IMR-90 (cell line): ENCODE data around the gene BIK. TPM values are rescaled to one million over a fixed set of nuclear protein-coding genes. Genes with fewer than 3 reads are reported as not detected.
A peak's percentile ranks its signal among the peaks of the same experiment; 100 is the strongest.

Experiments
- ATAC-seq: fragments of 200-7000 bp; cut with Tn5 transposase; 2 replicates; pipeline ENCODE4 v1.9.1; 2020; ENCODE audit warnings: low read depth, mild to moderate bottlenecking, moderate library complexity
- BruUV-seq: library from RNA; stranded (reverse); fragments of 400-500 nt; replicated peaks from 2 replicates; lab custom pipeline; 2021; lab: Mats Ljungman, UMichigan
- CTCF ChIA-PET: fragments of 300-600 bp; formaldehyde crosslinking; extraction: SDS; loops from one replicate; lab custom pipeline; 2021; ENCODE audit warnings: antibody characterized with exemption; lab: Yijun Ruan, JAX
- POLR2A ChIA-PET: fragments of 300-600 bp; sonication (Branson Sonifier 250); formaldehyde crosslinking; loops from one replicate; lab custom pipeline; 2022; ENCODE audit warnings: antibody characterized with exemption; ENCODE audit not compliant: unreplicated experiment; lab: Charles Lee
- DNase-seq: peaks from one replicate; pipeline ENCODE4 v3.0.0; 2013
- H2AFZ ChIP-seq: replicated peaks from 2 replicates; pipeline ENCODE3; 2013; ENCODE audit warnings: low read length, mild to moderate bottlenecking; ENCODE audit not compliant: poor library complexity
- H2AK5ac ChIP-seq: 2 replicates; pipeline ENCODE4 v1.6.1; 2013; ENCODE audit warnings: low read depth, low read length, inconsistent platforms
- H2AK9ac ChIP-seq: replicated peaks from 2 replicates; pipeline ENCODE3; 2013; ENCODE audit warnings: mild to moderate bottlenecking, low read depth, low read length, moderate library complexity; ENCODE audit not compliant: poor library complexity
- H2BK120ac ChIP-seq: 2 replicates; pipeline ENCODE4 v1.6.1; 2013; ENCODE audit warnings: low read depth, low read length, inconsistent platforms
- H2BK15ac ChIP-seq: 3 replicates; pipeline ENCODE4 v1.6.1; 2013; ENCODE audit warnings: low read depth, low read length, inconsistent platforms
- H2BK20ac ChIP-seq: 2 replicates; pipeline ENCODE4 v1.6.1; 2013; ENCODE audit warnings: low read depth, mild to moderate bottlenecking, inconsistent platforms, low read length, moderate library complexity
- H2BK5ac ChIP-seq: 2 replicates; pipeline ENCODE4 v1.6.1; 2013; ENCODE audit warnings: mild to moderate bottlenecking, low read depth, low read length, inconsistent platforms; ENCODE audit not compliant: poor library complexity, severe bottlenecking
- H3K14ac ChIP-seq: replicated peaks from 2 replicates; pipeline ENCODE4 v1.6.1; 2013; ENCODE audit warnings: low read depth, low read length, inconsistent platforms
- H3K18ac ChIP-seq: 2 replicates; pipeline ENCODE4 v1.6.1; 2013; ENCODE audit warnings: low read depth, low read length, control low read depth
- H3K23ac ChIP-seq: 2 replicates; pipeline ENCODE4 v1.6.1; 2013; ENCODE audit warnings: low read depth, low read length, inconsistent platforms
- H3K27ac ChIP-seq: 2 replicates; pipeline ENCODE4 v1.5.1; 2013; ENCODE audit warnings: mild to moderate bottlenecking, control low read depth, low read length; ENCODE audit not compliant: insufficient read depth
- H3K27me3 ChIP-seq: 2 replicates; pipeline ENCODE4 v1.6.1; 2013; ENCODE audit warnings: low read length; ENCODE audit not compliant: control insufficient read depth, insufficient read depth
- H3K36me3 ChIP-seq: 2 replicates; pipeline ENCODE4 v1.6.1; 2013; ENCODE audit warnings: low read length, mixed read lengths; ENCODE audit not compliant: control insufficient read depth, insufficient read depth
- H3K4ac ChIP-seq: 2 replicates; pipeline ENCODE4 v1.6.1; 2013; ENCODE audit warnings: low read depth, low read length, inconsistent platforms
- H3K4me1 ChIP-seq: 2 replicates; pipeline ENCODE4 v1.6.1; 2013; ENCODE audit warnings: low read length, mixed read lengths; ENCODE audit not compliant: control insufficient read depth, insufficient read depth
- H3K4me2 ChIP-seq: 2 replicates; pipeline ENCODE4 v1.6.1; 2013; ENCODE audit warnings: low read depth, mild to moderate bottlenecking, control low read depth, low read length, moderate library complexity
- H3K4me3 ChIP-seq: 2 replicates; pipeline ENCODE4 v1.5.1; 2013; ENCODE audit warnings: low read depth, mild to moderate bottlenecking, control low read depth, low read length, moderate library complexity; ENCODE audit not compliant: insufficient read depth
- H3K56ac ChIP-seq: 2 replicates; pipeline ENCODE4 v1.6.1; 2013; ENCODE audit warnings: low read length, inconsistent platforms; ENCODE audit not compliant: insufficient read depth; ENCODE audit errors: extremely low read depth
- H3K79me1 ChIP-seq, 2 experiments: 2 replicates each; pipeline ENCODE4 v1.6.1; 2013; ENCODE audit warnings: low read length in 2 of 2, inconsistent platforms in 1 of 2, low read depth in 1 of 2
- H3K9ac ChIP-seq: 2 replicates; pipeline ENCODE4 v1.6.1; 2013; ENCODE audit warnings: low read depth, low read length, control low read depth
- H3K9me1 ChIP-seq: 2 replicates; pipeline ENCODE4 v1.6.1; 2013; ENCODE audit warnings: low read length, inconsistent platforms; ENCODE audit not compliant: insufficient read depth
- H3K9me3 ChIP-seq: 2 replicates; pipeline ENCODE4 v1.6.1; 2013; ENCODE audit warnings: low read length; ENCODE audit not compliant: control insufficient read depth, insufficient read depth
- H4K20me1 ChIP-seq: 2 replicates; pipeline ENCODE4 v1.6.1; 2013; ENCODE audit warnings: low read length, inconsistent platforms; ENCODE audit not compliant: insufficient read depth
- H4K5ac ChIP-seq: 2 replicates; pipeline ENCODE4 v1.6.1; 2013; ENCODE audit warnings: mild to moderate bottlenecking, low read depth, low read length, control low read depth
- H4K8ac ChIP-seq, 2 experiments: 2 replicates each; pipeline ENCODE4 v1.6.1; 2013; ENCODE audit warnings: low read depth in 2 of 2, low read length in 2 of 2, control low read depth in 1 of 2, inconsistent platforms in 1 of 2
- H4K91ac ChIP-seq: 2 replicates; pipeline ENCODE4 v1.6.1; 2013; ENCODE audit warnings: low read depth, low read length, inconsistent platforms; ENCODE audit not compliant: insufficient read depth
- BHLHE40 ChIP-seq: fragments of 150-350 bp; IDR thresholded peaks from 2 replicates; pipeline ENCODE4 v1.6.1; 2016; ENCODE audit warnings: mild to moderate bottlenecking, low read depth, low read length
- MAZ ChIP-seq: IDR thresholded peaks from 2 replicates; pipeline ENCODE4 v1.6.1; 2012; ENCODE audit warnings: low read depth, mild to moderate bottlenecking, low read length, improper control_type of control experiment, moderate library complexity, borderline replicate concordance
- WGBS, 2 experiments: methylation state at CpG; one replicate each; pipeline versions ENCODE4 v1.1.5 to v1.1.7; 2013; ENCODE audit warnings: missing lambda C conversion rate in 2 of 2; ENCODE audit not compliant: insufficient read length in 1 of 2; ENCODE audit errors: extremely low coverage in 2 of 2; 5-methylcytosine and 5-hydroxymethylcytosine counted together
- dilution Hi-C: fragments of 300-500 bp; cut with HindIII; formaldehyde crosslinking; loops from one replicate; pipeline ENCODE4 v1.14.3; 2018; ENCODE audit warnings: low sequenced_read_pairs; ENCODE audit not compliant: unreplicated experiment
- in situ Hi-C: fragments of 300-500 bp; cut with MboI; formaldehyde crosslinking; loops from 3 replicates; pipeline ENCODE4 v1.14.3; 2019; ENCODE audit warnings: low sequenced_read_pairs, inconsistent platforms, mixed read lengths
- intact Hi-C: fragments of 100-400 bp; cut with micrococcal nuclease; formaldehyde crosslinking; loops from 2 replicates; pipeline ENCODE4 v1.10.0; 2022
- polyA plus RNA-seq, 3 experiments: library from polyadenylated mRNA; depleted of rRNA; stranded (reverse); fragments of >200 nt; gene quantifications; 2 replicates each; pipeline ENCODE4 v1.2.3, GENCODE V29; 2012; ENCODE audit warnings: low replicate concordance in 1 of 3
- total RNA-seq: library from RNA; depleted of rRNA; stranded (reverse); fragments of >200 nt; gene quantifications from 2 replicates; pipeline ENCODE4 v1.2.3, GENCODE V29; 2012

The BIK gene
- total and polyA plus RNA-seq, 2 of the 4 experiments (the other 2 are of a cell fraction), result 0.18 TPM; not detected in 1

DNA sequence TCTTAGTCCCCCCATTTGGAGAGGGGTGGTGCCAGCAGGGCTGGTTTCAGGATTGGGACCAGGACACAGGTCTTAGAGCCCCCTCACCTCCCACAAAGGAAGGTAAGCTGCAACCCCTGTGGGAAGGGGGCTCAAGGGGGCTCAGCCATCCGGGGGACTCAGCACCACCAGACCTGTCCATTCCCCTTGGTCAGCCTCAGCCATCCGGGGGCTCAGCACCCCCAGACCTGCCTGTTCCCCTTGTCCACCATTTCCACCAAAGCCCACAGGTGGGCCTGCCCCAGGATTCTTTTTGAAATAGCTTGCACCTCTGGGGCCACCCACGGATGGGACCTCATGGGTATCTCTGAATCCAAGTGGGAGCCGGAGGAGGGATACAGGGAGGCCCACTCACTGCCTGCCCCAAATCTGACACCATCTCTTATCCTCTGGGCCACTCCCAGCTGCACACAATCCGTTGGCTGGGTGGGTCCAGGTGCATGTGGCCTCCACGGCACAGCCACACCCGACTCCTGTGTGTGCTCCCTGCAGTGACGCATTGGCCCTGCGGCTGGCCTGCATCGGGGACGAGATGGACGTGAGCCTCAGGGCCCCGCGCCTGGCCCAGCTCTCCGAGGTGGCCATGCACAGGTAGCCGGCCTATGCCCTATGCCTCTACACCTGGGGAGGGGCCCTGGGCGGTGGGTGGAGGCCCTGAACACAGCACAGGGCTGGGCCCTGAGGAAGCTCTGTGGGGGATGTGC is 16.8 kb downstream of the BIK start:
- Histone ChIP-seq H3K4me1 (peaks cover 12% of the 10 kb centered on the region), H4K20me1 (no peaks in the 10 kb centered on the region), H3K9ac (no peak overlapping the region), H3K9me1 (peaks cover 11% of the 10 kb centered on the region), H3K56ac (no peak overlapping the region), H4K91ac (peak overlapping the region; percentile 81), H4K8ac (peak overlapping the region; percentile 40 to 86; a peak in 3 of 4 replicates), H3K4me2 (peak overlapping the region; percentile 19; the same call in 1 of the 2 replicates), H3K27me3 (no peaks in the 10 kb centered on the region), H2AFZ (peak overlapping the region; percentile 81), H4K5ac (peak overlapping the region; percentile 78), H2BK120ac (peak overlapping the region; percentile 80), H2AK9ac (peak overlapping the region; percentile 99), H2AK5ac (peak overlapping the region; percentile 86), H3K4ac (peak overlapping the region; percentile 92), H3K4me3 (no peak overlapping the region), H2BK15ac (no peak overlapping the region), H3K9me3 (no peaks in the 10 kb centered on the region), H2BK5ac (peak overlapping the region; percentile 71), H3K79me1 (no peaks in the 10 kb centered on the region), H3K23ac (no peak overlapping the region), H3K18ac (no peak overlapping the region), H3K27ac (no peak overlapping the region), H3K36me3 (peaks cover 4% of the 10 kb centered on the region; the same call in 1 of the 2 replicates), H3K14ac (peak overlapping the region; percentile 85), H2BK20ac (peak overlapping the region; percentile 62; the same call in 1 of the 2 replicates)
- dilution Hi-C loops, result no loop called here
- TF ChIP-seq BHLHE40, result no peak
- TF ChIP-seq MAZ, result 0 out of 2 replicates have a peak, but pooled peaks have one; percentile 1
- in situ Hi-C loops, result no loop called here
- CTCF ChIA-PET, result no interaction called here
- POLR2A ChIA-PET, result interaction anchor here (0.5 to 0.6 kb wide), 2 partner anchors 24 to 509 kb away, joined by 12 to 17 read pairs; partner anchors contain the start of gene TSPO
- DNase-seq (no peak), ATAC-seq (no peak)
- BruUV-seq, result no TSS peak
- intact Hi-C loops, result no loop called here
- WGBS, 2 experiments, result 88% methylated on average over 6 of the region's 17 CpGs; no CpG with 5 or more reads in 1 of the 2 experiments
